H9 (cell line): ENCODE results near the gene PEA15. TPM values are rescaled to one million over a fixed set of nuclear protein-coding genes. Genes with fewer than 3 reads are reported as not detected.
A peak's percentile ranks its signal among the peaks of the same experiment; 100 is the strongest.

Experiments used
- DNase-seq: peaks from one replicate; pipeline ENCODE4 v3.0.0-alpha.2; 2017
- H2AFZ ChIP-seq: one replicate; pipeline ENCODE4 v1.6.1; 2013; ENCODE audit warnings: mild to moderate bottlenecking, low read length, control low read depth, moderate library complexity
- H2AK5ac ChIP-seq: 2 replicates; pipeline ENCODE4 v1.6.1; 2013; ENCODE audit warnings: low read length, control low read depth, mixed read lengths; ENCODE audit not compliant: insufficient read length
- H2BK120ac ChIP-seq: one replicate; pipeline ENCODE4 v1.6.1; 2013; ENCODE audit warnings: low read depth, mild to moderate bottlenecking, low read length, control low read depth, inconsistent platforms; ENCODE audit not compliant: poor library complexity, severe bottlenecking
- H2BK12ac ChIP-seq: 2 replicates; pipeline ENCODE4 v1.6.1; 2013; ENCODE audit warnings: low read length, control low read depth, mixed read lengths, low read depth; ENCODE audit not compliant: insufficient read length
- H2BK15ac ChIP-seq: 2 replicates; pipeline ENCODE4 v1.6.1; 2013; ENCODE audit warnings: low read depth, low read length, control low read depth
- H2BK20ac ChIP-seq: one replicate; pipeline ENCODE4 v1.6.1; 2013; ENCODE audit warnings: low read depth, mild to moderate bottlenecking, low read length, control low read depth, inconsistent platforms; ENCODE audit not compliant: poor library complexity, severe bottlenecking
- H2BK5ac ChIP-seq: 2 replicates; pipeline ENCODE4 v1.6.1; 2013; ENCODE audit warnings: low read length, control low read depth, mixed read lengths; ENCODE audit not compliant: insufficient read length
- H3K14ac ChIP-seq: 2 replicates; pipeline ENCODE4 v1.6.1; 2013; ENCODE audit warnings: low read length, control low read depth; ENCODE audit not compliant: insufficient read depth
- H3K18ac ChIP-seq: 2 replicates; pipeline ENCODE4 v1.6.1; 2013; ENCODE audit warnings: low read depth, mild to moderate bottlenecking, mixed read lengths, low read length, control low read depth; ENCODE audit not compliant: insufficient read length
- H3K23ac ChIP-seq: 2 replicates; pipeline ENCODE4 v1.6.1; 2013; ENCODE audit warnings: low read length, control low read depth, mixed read lengths, low read depth; ENCODE audit not compliant: insufficient read length
- H3K23me2 ChIP-seq: 2 replicates; pipeline ENCODE4 v1.6.1; 2013; ENCODE audit warnings: low read depth, mild to moderate bottlenecking, mixed read lengths, low read length, control low read depth; ENCODE audit not compliant: insufficient read length, poor library complexity, severe bottlenecking
- H3K27ac ChIP-seq: 2 replicates; pipeline ENCODE4 v1.5.1; 2013; ENCODE audit warnings: low read length, control low read depth, mixed read lengths, low read depth; ENCODE audit not compliant: insufficient read length
- H3K27me3 ChIP-seq: 2 replicates; pipeline ENCODE4 v1.6.1; 2013; ENCODE audit warnings: low read length, control low read depth, inconsistent platforms; ENCODE audit not compliant: insufficient read depth
- H3K4ac ChIP-seq: 2 replicates; pipeline ENCODE4 v1.6.1; 2013; ENCODE audit warnings: low read depth, mild to moderate bottlenecking, control low read depth, inconsistent platforms, low read length, moderate library complexity
- H3K4me1 ChIP-seq: 2 replicates; pipeline ENCODE4 v1.6.1; 2013; ENCODE audit warnings: low read length, control low read depth, inconsistent platforms; ENCODE audit not compliant: insufficient read depth
- H3K4me2 ChIP-seq: 2 replicates; pipeline ENCODE4 v1.6.1; 2013; ENCODE audit warnings: low read length, control low read depth, mixed read lengths; ENCODE audit not compliant: insufficient read length, insufficient read depth
- H3K56ac ChIP-seq: 2 replicates; pipeline ENCODE4 v1.6.1; 2013; ENCODE audit warnings: low read depth, mild to moderate bottlenecking, mixed read lengths, low read length, control low read depth; ENCODE audit not compliant: insufficient read length
- H3K79me1 ChIP-seq: 2 replicates; pipeline ENCODE4 v1.6.1; 2013; ENCODE audit warnings: low read depth, mild to moderate bottlenecking, moderate library complexity, low read length, control low read depth, inconsistent platforms; ENCODE audit not compliant: insufficient read depth, poor library complexity, severe bottlenecking
- H3K79me2 ChIP-seq: 2 replicates; pipeline ENCODE4 v1.6.1; 2013; ENCODE audit warnings: low read length, control low read depth, inconsistent platforms; ENCODE audit not compliant: insufficient read depth
- H3K9ac ChIP-seq: 2 replicates; pipeline ENCODE4 v1.6.1; 2013; ENCODE audit warnings: low read length, control low read depth, mixed read lengths; ENCODE audit not compliant: insufficient read length; ENCODE audit errors: extremely low read depth
- H3K9me3 ChIP-seq: one replicate; pipeline ENCODE4 v1.6.1; 2013; ENCODE audit warnings: low read depth, low read length, inconsistent platforms; ENCODE audit not compliant: control insufficient read depth
- H3T11ph ChIP-seq: one replicate; pipeline ENCODE4 v1.6.1; 2013; ENCODE audit warnings: mild to moderate bottlenecking, low read length, control low read depth, inconsistent platforms
- H4K20me1 ChIP-seq: one replicate; pipeline ENCODE4 v1.6.1; 2013; ENCODE audit not compliant: control insufficient read depth, insufficient read length, insufficient read depth
- H4K5ac ChIP-seq: 2 replicates; pipeline ENCODE4 v1.6.1; 2013; ENCODE audit warnings: low read depth, mild to moderate bottlenecking, mixed read lengths, low read length, control low read depth; ENCODE audit not compliant: insufficient read length
- H4K8ac ChIP-seq: replicated peaks from 2 replicates; pipeline ENCODE4 v1.6.1; 2013; ENCODE audit warnings: low read length, control low read depth, mixed read lengths, low read depth; ENCODE audit not compliant: insufficient read length
- H4K91ac ChIP-seq: 2 replicates; pipeline ENCODE4 v1.6.1; 2013; ENCODE audit warnings: low read depth, mild to moderate bottlenecking, moderate library complexity, mixed read lengths, low read length, control low read depth; ENCODE audit not compliant: insufficient read length
- H3K27ac Mint-ChIP-seq, 3 experiments: 2 replicates in 2 of 3; 3 replicates in 1 of 3; pipeline ENCODE4 v1.8.0; 2020 to 2021; ENCODE audit warnings: mixed read lengths in 3 of 3, mild to moderate bottlenecking in 1 of 3, moderate library complexity in 1 of 3
- H3K27me3 Mint-ChIP-seq: 2 replicates; pipeline ENCODE4 v1.8.0; 2021; ENCODE audit warnings: low read depth, mild to moderate bottlenecking, moderate library complexity, mixed read lengths
- H3K36me3 Mint-ChIP-seq, 3 experiments: 2 replicates in 2 of 3; 3 replicates in 1 of 3; pipeline ENCODE4 v1.8.0; 2020 to 2021; ENCODE audit warnings: low read depth in 3 of 3, mixed read lengths in 3 of 3; ENCODE audit not compliant: insufficient read depth in 1 of 3
- H3K4me1 Mint-ChIP-seq, 2 experiments: 2 replicates each; pipeline ENCODE4 v1.8.0; 2020; ENCODE audit warnings: mixed read lengths in 2 of 2
- H3K4me3 Mint-ChIP-seq, 2 experiments: 2 replicates in 1 of 2; 3 replicates in 1 of 2; pipeline ENCODE4 v1.8.0; 2020 to 2021; ENCODE audit warnings: mild to moderate bottlenecking in 2 of 2, mixed read lengths in 2 of 2, moderate library complexity in 1 of 2
- H3K9me3 Mint-ChIP-seq, 2 experiments: 2 replicates in 1 of 2; 3 replicates in 1 of 2; pipeline ENCODE4 v1.8.0; 2020; ENCODE audit warnings: mild to moderate bottlenecking in 2 of 2, mixed read lengths in 2 of 2, moderate library complexity in 1 of 2
- CTCF ChIP-seq: fragments of 200-600 bp; sonication (generic); conservative IDR thresholded peaks from 3 replicates; pipeline ENCODE4 v1.8.0; 2021; ENCODE audit warnings: antibody characterized with exemption, mild to moderate bottlenecking
- WGBS: extraction: QIAGEN DNeasy Blood & Tissue Kit; methylation state at CpG from one replicate; pipeline ENCODE4 v1.1.7; 2013; ENCODE audit warnings: missing lambda C conversion rate, low lambda C conversion rate, mixed read lengths; ENCODE audit not compliant: insufficient read length; ENCODE audit errors: extremely low coverage; 5-methylcytosine and 5-hydroxymethylcytosine counted together
- total RNA-seq: library from RNA; stranded (reverse); gene quantifications from 2 replicates; pipeline ENCODE4 v1.2.1, GENCODE V29; 2021

Gene PEA15
- total RNA-seq, 1 experiment from 2014 or later: 82.1 TPM

GRCh38 chr1:160156361-160156760 is 48.8 kb upstream of the PEA15 start:
- Mint-ChIP-seq H3K9me3 (no peaks in the 10 kb centered on the region), H3K4me3 (no peak overlapping the region), H3K27ac (peak overlapping the region in 1 of 3 experiments; percentile 32; a peak in 1 of 7 replicates), H3K27me3 (peaks cover 6% of the 10 kb centered on the region), H3K36me3 (no peaks in the 10 kb centered on the region), H3K4me1 (no peaks in the 10 kb centered on the region)
- no peak for DNase-seq
- no peaks in the 10 kb centered on the region for H3K4me1 ChIP-seq
- H3K9me3 ChIP-seq: no peaks in the 10 kb centered on the region
- no peak overlapping the region for H2BK15ac ChIP-seq
- H2AFZ ChIP-seq: no peak overlapping the region
- no peak overlapping the region for H3K18ac ChIP-seq
- H2BK120ac ChIP-seq: no peak overlapping the region
- H4K5ac ChIP-seq: no peak overlapping the region
- H2BK12ac ChIP-seq: no peak overlapping the region
- no peak overlapping the region for H2AK5ac ChIP-seq
- H3K79me1 ChIP-seq: no peaks in the 10 kb centered on the region
- H3K9ac ChIP-seq: no peak overlapping the region
- no peaks in the 10 kb centered on the region for H3K79me2 ChIP-seq
- no peak overlapping the region for H4K8ac ChIP-seq
- TF ChIP-seq CTCF: no peak
- no peak overlapping the region for H3T11ph ChIP-seq
- H3K4ac ChIP-seq: no peak overlapping the region
- H3K23ac ChIP-seq: no peak overlapping the region
- no peak overlapping the region for H4K91ac ChIP-seq
- no peak overlapping the region for H3K4me2 ChIP-seq
- no peaks in the 10 kb centered on the region for H3K23me2 ChIP-seq
- H3K56ac ChIP-seq: no peak overlapping the region
- WGBS: no CpG with 5 or more reads among the region's 5 CpGs
- no peak overlapping the region for H3K27ac ChIP-seq
- H2BK20ac ChIP-seq: no peak overlapping the region
- no peaks in the 10 kb centered on the region for H3K27me3 ChIP-seq
- H4K20me1 ChIP-seq: no peaks in the 10 kb centered on the region
- H3K14ac ChIP-seq: no peak overlapping the region
- no peak overlapping the region for H2BK5ac ChIP-seq
